ENCODE measurements around the gene PLEKHN1. TPM values are rescaled to one million over a fixed set of nuclear protein-coding genes. Genes with fewer than 3 reads are reported as not detected.
"Not testable (repeated sequence)": the region's sequence is repeated elsewhere in the genome, so short reads cannot be mapped to it uniquely, and the experiment has no call there.

Gene PLEKHN1
- total RNA-seq, 2 experiments from 2014 or later: 5.8 to 6.0 TPM

GRCh38 chr1:1006305-1007159 is 40.2 kb downstream of the PLEKHN1 start:
- Mint-ChIP-seq H3K27me3 (peaks cover 31% of the 10 kb centered on the region), H3K4me1 (ENCODE audit: low read depth) (peaks cover 12% of the 10 kb centered on the region), H3K36me3 (no peaks in the 10 kb centered on the region), H3K27ac (no peak overlapping the region), H3K4me3 (no peak overlapping the region), H3K9me3 (no peaks in the 10 kb centered on the region)
- ChIA-PET POLR2A (no interaction called here), CTCF (interaction anchor here (1.0 to 2.2 kb wide), 2 partner anchors 11 to 58 kb away, joined by 3 to 4 read pairs; no protein-coding TSS in a partner anchor)
- intact Hi-C loops (cut with micrococcal nuclease): no loop called here
- no peak for DNase-seq

DNA sequence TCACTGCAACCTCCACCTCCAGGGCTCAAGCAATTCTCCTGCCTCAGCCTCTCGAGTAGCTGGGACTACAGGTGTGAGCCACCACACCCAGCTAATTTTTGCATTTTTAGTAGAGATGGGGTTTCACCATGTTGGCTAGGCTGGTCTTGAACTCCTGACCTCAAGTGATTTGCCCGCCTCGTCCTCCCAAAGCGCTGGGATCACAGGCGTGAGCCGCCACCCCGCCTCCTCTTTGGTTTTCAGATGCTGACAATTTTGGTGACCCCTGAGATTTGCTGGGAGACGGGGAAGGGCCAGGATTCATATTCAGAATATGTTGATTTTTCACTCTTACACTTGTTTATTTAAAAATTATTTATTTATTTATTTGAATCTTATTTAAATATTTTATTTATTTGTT is 43.8 kb downstream of the PLEKHN1 start:
- H3K27ac Mint-ChIP-seq; H3K36me3 Mint-ChIP-seq; DNase-seq; intact Hi-C loops (cut with micrococcal nuclease); H3K4me3 Mint-ChIP-seq; H3K9me3 Mint-ChIP-seq; POLR2A ChIA-PET: not testable (repeated sequence)
- H3K4me1 Mint-ChIP-seq (ENCODE audit: low read depth): peaks cover 24% of the 10 kb centered on the region
- H3K27me3 Mint-ChIP-seq: peaks cover 15% of the 10 kb centered on the region
- CTCF ChIA-PET: interaction anchor here (1.4 kb wide), 1 partner anchor 9 kb away, joined by 3 read pairs; no protein-coding TSS in a partner anchor

- intact Hi-C loops (cut with micrococcal nuclease): no loop called here
- H3K4me1 Mint-ChIP-seq (ENCODE audit: low read depth): peaks cover 22% of the 10 kb centered on the region
- no peak for DNase-seq
- no peaks in the 10 kb centered on the region for H3K9me3 Mint-ChIP-seq
- H3K4me3 Mint-ChIP-seq: no peak overlapping the region
- ChIA-PET CTCF (no interaction called here), POLR2A (no interaction called here)
- peaks cover 3% of the 10 kb centered on the region for H3K36me3 Mint-ChIP-seq
- no peak overlapping the region for H3K27ac Mint-ChIP-seq
- peaks cover 8% of the 10 kb centered on the region for H3K27me3 Mint-ChIP-seq
Observed at GRCh38 chr1:1011396-1011949, 45.2 kb downstream of the PLEKHN1 start.

GRCh38 chr1:1012736-1013104 is 46.4 kb downstream of the PLEKHN1 start:
- H3K9me3 Mint-ChIP-seq; intact Hi-C loops (cut with micrococcal nuclease); H3K36me3 Mint-ChIP-seq; DNase-seq; H3K27me3 Mint-ChIP-seq: not testable (repeated sequence)
- peak overlapping the region; percentile 86 for H3K4me3 Mint-ChIP-seq
- H3K27ac Mint-ChIP-seq: peak overlapping the region; percentile 90
- H3K4me1 Mint-ChIP-seq (ENCODE audit: low read depth): peaks cover 25% of the 10 kb centered on the region
- POLR2A ChIA-PET: interaction anchor here (0.9 to 1.8 kb wide), 4 partner anchors 11 to 1288 kb away, joined by 3 to 4 read pairs (median 4); partner anchors contain the start of gene TTLL10
- CTCF ChIA-PET: interaction anchor here (1.0 to 3.9 kb wide), 4 partner anchors 11 to 51 kb away, joined by 4 to 33 read pairs (median 6); no protein-coding TSS in a partner anchor

DNA sequence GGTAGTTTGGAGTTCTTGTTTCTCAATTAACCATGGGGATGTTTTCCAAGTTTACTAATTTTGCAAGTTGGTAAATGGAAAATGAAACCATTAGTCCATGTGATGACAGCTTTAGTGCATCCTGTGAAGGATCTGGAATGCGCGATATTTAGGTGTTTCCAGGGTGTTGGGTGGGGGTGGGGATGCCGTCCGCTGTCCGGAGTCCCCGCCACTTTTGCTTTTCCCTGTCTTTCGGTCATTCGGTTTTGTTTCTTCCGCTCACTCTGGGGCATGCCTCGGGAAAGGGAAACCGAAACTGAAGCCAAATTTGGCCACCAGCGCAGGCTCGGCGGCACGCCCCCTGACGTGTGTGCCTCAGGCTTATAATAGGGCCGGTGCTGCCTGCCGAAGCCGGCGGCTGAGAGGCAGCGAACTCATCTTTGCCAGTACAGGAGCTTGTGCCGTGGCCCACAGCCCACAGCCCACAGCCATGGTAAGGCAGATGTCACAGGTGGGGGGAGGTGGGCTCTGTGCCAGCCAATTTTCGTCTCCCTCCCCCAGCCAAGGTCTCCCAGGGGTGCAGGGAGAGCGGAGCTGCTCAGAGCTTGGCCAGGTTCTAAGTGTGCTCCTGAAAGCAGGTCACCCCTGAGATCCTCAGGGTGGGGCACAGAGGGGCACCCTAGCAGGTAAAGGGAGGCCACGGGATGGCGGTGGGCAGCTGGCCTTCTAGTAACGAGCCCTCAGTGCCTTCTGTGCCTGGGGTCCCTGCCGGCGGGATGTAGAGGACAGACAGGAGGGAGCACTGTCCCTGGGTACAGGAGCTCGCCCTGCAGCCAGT is 47.0 kb downstream of the PLEKHN1 start, which contains the start of gene ISG15:
ISG15 (plus strand) TSS at position 393 of the 817 bp plus-strand sequence; CDS start at position 470, 77 bp downstream.
- peak within 1 kb of the TSS; percentile 90 for H3K27ac Mint-ChIP-seq
- H3K27me3 Mint-ChIP-seq: peaks cover 5% of the 10 kb centered on the region
- no peaks in the 10 kb centered on the region for H3K9me3 Mint-ChIP-seq
- ChIA-PET POLR2A (interaction anchor here (0.7 to 1.8 kb wide), 9 partner anchors 12 to 1288 kb away, joined by 3 to 4 read pairs (median 3); partner anchors contain the start of gene TTLL10), CTCF (interaction anchor here (1.0 to 3.9 kb wide), 5 partner anchors 11 to 109 kb away, joined by 3 to 33 read pairs (median 4); no protein-coding TSS in a partner anchor)
- peaks cover 3% of the 10 kb centered on the region for H3K36me3 Mint-ChIP-seq
- peak; percentile 92 for DNase-seq
- peaks cover 25% of the 10 kb centered on the region for H3K4me1 Mint-ChIP-seq (ENCODE audit: low read depth)
- intact Hi-C loops (cut with micrococcal nuclease): no loop called here
- peak within 1 kb of the TSS; percentile 86 for H3K4me3 Mint-ChIP-seq

GRCh38 chr1:1013922-1014648 is 47.8 kb downstream of the PLEKHN1 start:
- POLR2A ChIA-PET: interaction anchor here (0.7 to 1.8 kb wide), 8 partner anchors 12 to 159 kb away, joined by 3 to 4 read pairs (median 3); partner anchors contain the start of gene TTLL10
- Mint-ChIP-seq H3K27me3 (peaks cover 3% of the 10 kb centered on the region), H3K36me3 (peaks cover 3% of the 10 kb centered on the region), H3K27ac (peak overlapping the region; percentile 90), H3K9me3 (no peaks in the 10 kb centered on the region), H3K4me3 (peak overlapping the region; percentile 86), H3K4me1 (ENCODE audit: low read depth) (peaks cover 26% of the 10 kb centered on the region)
- CTCF ChIA-PET: interaction anchor here (0.5 to 3.9 kb wide), 7 partner anchors 12 to 108 kb away, joined by 3 to 33 read pairs (median 4); no protein-coding TSS in a partner anchor
- intact Hi-C loops (cut with micrococcal nuclease): no loop called here
- peak; percentile 49 for DNase-seq

- ChIA-PET CTCF (interaction anchor here (1.3 to 3.9 kb wide), 2 partner anchors 13 to 49 kb away, joined by 6 to 33 read pairs; no protein-coding TSS in a partner anchor), POLR2A (interaction anchor here (1.5 kb wide), 1 partner anchor 54 kb away, joined by 3 read pairs; no protein-coding TSS in a partner anchor)
- Mint-ChIP-seq H3K4me1 (ENCODE audit: low read depth) (peaks cover 24% of the 10 kb centered on the region), H3K27ac (peak overlapping the region; percentile 90), H3K27me3 (peaks cover 1% of the 10 kb centered on the region), H3K36me3 (peaks cover 3% of the 10 kb centered on the region), H3K9me3 (no peaks in the 10 kb centered on the region), H3K4me3 (peak overlapping the region; percentile 86)
- intact Hi-C loops (cut with micrococcal nuclease): loop anchor here (5.0 kb wide), 1 partner anchor 47 kb away; no protein-coding TSS in a partner anchor
- no peak for DNase-seq
Observed at GRCh38 chr1:1014799-1015681, 48.8 kb downstream of the PLEKHN1 start.

DNA sequence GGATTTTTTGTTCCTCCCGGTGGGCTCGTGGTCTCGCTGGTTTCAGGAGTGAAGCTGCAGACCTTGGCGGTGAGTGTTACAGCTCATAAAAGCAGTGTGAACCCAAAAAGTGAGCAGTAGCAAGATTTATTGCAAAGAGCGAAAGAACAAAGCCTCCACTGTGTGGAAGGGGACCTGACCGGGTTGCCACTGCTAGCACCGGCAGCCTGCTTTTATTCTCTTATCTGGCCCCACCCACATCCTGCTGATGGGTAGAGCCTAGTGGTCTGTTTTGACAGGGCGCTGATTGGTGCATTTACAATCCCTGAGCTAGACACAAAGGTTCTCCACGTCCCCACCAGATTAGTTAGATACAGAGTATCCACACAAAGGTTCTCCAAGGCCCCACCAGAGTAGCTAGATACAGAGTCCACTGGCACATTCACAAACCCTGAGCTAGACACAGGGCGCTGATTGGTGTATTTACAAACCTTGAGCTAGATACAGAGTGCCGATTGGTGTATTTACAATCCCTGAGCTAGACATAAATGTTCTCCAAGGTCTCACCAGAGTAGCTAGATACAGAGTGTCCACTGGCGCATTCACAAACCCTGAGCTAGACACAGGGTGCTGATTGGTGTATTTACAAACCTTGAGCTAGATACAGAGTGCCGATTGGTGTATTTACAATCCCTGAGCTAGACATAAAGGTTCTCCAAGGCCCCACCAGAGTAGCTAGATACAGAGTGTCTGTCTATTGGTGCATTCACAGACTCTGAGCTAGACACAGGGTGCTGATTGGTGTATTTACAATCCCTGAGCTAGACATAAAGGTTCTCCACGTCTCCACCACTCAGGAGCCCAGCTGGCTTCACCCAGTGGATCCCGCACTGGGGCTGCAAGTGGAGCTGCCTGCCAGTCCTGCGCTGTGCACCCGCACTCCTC is 51.4 kb downstream of the PLEKHN1 start:
- H3K4me1 Mint-ChIP-seq (ENCODE audit: low read depth): peaks cover 24% of the 10 kb centered on the region
- CTCF ChIA-PET: interaction anchor here (0.7 to 2.0 kb wide), 5 partner anchors 15 to 46 kb away, joined by 3 to 15 read pairs (median 5); partner anchors contain the start of gene PERM1
- H3K27me3 Mint-ChIP-seq, H3K27ac Mint-ChIP-seq, H3K9me3 Mint-ChIP-seq, H3K4me3 Mint-ChIP-seq, DNase-seq, POLR2A ChIA-PET, H3K36me3 Mint-ChIP-seq: not testable (repeated sequence)
- intact Hi-C loops (cut with micrococcal nuclease): loop anchor here (5.0 kb wide), 1 partner anchor 45 kb away; no protein-coding TSS in a partner anchor

GRCh38 chr1:1018321-1018685 is 52.0 kb downstream of the PLEKHN1 start:
- H3K27ac Mint-ChIP-seq, H3K9me3 Mint-ChIP-seq, DNase-seq, H3K36me3 Mint-ChIP-seq, H3K4me3 Mint-ChIP-seq, POLR2A ChIA-PET, H3K27me3 Mint-ChIP-seq: not testable (repeated sequence)
- intact Hi-C loops (cut with micrococcal nuclease): loop anchor here (5.0 kb wide), 1 partner anchor 44 kb away; no protein-coding TSS in a partner anchor
- CTCF ChIA-PET: interaction anchor here (1.3 to 2.0 kb wide), 6 partner anchors 15 to 46 kb away, joined by 4 to 15 read pairs (median 8); partner anchors contain the start of gene PERM1
- peaks cover 19% of the 10 kb centered on the region for H3K4me1 Mint-ChIP-seq (ENCODE audit: low read depth)

All from activated CD4-positive, alpha-beta memory T cell treated with anti-CD3 and anti-CD28 coated beads for 36 hours (primary cell).